Measurements from ENCODE around the gene CDH4. TPM values are rescaled to one million over a fixed set of nuclear protein-coding genes. Genes with fewer than 3 reads are reported as not detected.

CDH4 gene
- total RNA-seq, 1 donor from 2014 or later: 0.17 TPM

DNA sequence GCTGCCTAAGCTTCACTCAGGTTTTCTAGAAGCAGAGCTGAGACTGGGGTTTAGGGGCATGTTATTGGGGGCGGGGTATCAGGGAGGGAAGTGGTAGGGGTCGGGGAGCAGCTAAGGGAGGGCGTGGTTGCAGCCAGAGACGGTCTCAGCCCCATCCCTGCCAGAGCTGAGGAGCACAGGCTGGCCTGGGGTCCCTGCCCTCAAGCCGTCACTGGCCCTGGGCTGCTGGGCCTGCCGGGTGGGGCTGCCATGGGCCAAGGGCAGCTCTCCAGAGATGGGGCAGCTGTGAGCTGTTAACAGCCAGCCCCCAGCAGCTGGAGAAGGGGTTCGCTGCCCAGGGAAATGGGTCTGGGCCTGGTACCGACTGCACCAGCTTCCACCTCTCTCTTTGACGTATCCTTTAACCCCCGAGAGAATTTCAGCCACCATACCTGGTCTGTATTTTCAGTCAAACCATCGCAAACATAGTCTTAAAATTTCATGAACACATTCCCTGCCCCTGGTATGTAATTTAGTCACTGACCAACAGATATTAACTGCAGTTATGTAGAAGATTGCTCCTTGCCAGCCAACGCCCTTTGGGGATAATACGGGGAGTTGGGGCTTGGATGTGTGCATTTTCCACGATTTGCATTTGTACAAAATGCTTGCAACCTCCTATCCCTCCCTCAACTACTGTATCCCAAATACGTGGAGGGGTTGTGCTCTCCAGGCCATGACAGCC, 560.2 kb downstream of the CDH4 start:
- no peak for DNase-seq

GRCh38 chr20:61812845-61813485, 560.9 kb downstream of the CDH4 start:
- DNase-seq: no peak

DNA sequence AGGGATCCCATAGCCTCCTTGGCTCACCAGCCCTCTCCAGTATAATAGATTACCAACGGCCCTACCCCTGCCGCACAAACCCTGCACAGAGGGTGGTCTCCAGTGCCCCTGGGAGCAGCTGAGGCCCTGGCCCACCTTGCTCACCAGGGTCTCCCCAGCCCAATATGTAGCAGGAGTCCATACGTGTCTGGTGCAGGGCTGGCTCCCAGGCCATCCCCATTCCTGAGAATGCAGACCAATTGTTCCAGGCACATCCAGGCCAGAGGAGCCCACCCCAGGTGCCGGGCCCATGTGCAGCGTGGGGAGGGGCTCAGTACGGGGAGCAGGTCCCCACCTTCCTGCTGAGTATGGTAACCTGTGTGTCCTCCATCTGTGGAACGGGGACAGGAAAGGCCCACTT, 561.7 kb downstream of the CDH4 start:
- DNase-seq: no peak

GRCh38 chr20:61814244-61814643, 562.2 kb downstream of the CDH4 start:
- DNase-seq: no peak

DNA sequence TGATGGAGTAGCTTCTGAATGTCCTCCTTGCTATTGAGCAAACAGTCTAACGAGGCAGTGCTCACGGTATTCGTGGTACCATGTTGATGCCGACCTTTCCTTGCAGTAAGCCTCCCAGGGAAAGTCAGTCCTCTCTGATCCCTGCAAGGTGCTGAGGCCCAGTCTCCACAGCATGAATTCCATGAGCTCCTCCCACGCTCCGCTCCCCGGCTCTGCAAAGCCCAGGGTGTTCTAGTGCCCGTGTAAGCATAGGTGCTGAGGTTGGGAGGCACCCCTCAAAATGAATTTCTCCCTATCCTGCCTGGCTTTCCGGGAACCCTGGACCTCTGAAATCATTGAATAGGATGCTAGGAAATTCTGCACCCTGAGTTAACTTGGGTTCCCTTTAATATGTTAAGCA, 562.7 kb downstream of the CDH4 start:
- no peak for DNase-seq

GRCh38 chr20:61815176-61815575, 563.1 kb downstream of the CDH4 start:
- no peak for DNase-seq

DNA sequence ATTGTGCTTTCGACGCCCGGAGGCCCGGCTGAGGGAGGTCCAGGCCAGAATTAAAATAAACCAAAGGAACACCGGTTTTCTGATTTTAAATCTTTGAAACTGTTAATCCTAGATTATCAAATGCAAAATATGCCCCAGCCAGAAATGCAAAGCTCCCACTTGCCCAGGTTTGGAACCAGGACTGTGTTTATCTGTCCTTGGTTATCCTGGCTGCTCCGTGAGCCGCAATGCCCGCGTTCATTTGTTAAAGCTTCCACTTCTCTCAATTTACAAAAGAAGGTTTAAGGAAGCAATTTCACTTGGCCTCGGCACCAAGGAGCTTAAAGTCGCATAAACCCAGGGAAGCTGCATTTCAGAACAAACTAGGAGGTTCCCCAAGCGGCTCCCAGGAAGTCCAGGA, 563.6 kb downstream of the CDH4 start:
- DNase-seq: no peak

GRCh38 chr20:61816606-61817460, 564.8 kb downstream of the CDH4 start:
- DNase-seq: no peak

GRCh38 chr20:61817575-61817974, 565.5 kb downstream of the CDH4 start:
- no peak for DNase-seq

GRCh38 chr20:61818746-61819573, 566.9 kb downstream of the CDH4 start:
- DNase-seq: no peak

- no peak for DNase-seq
Measured at GRCh38 chr20:61819574-61819846, 567.4 kb downstream of the CDH4 start.

- DNase-seq: no peak
Measured at GRCh38 chr20:61819921-61820825, 568.1 kb downstream of the CDH4 start.

DNA sequence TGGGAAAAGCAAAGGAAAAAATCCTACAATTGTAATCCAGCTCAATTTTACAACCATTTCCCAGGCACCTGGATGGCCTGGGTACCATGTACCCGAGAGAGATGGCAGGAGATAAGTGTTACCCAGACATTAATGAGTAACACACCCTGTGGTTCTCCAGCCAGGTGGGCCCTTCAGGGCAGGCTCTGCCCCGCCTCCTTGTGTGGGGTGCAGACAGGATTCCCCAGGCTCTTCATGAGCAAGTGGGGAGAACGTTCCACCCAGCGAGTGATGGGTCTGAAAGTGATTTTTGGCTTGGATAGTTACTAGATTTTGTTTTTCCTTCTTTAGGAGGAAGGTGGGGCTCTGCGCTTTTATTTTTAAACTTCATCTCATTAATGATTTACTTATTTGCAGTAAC, 569.7 kb downstream of the CDH4 start:
- no peak for DNase-seq

GRCh38 chr20:61822396-61822795, 570.3 kb downstream of the CDH4 start:
- DNase-seq: no peak

- DNase-seq: no peak
Measured at GRCh38 chr20:61823242-61823641, 571.2 kb downstream of the CDH4 start.

DNA sequence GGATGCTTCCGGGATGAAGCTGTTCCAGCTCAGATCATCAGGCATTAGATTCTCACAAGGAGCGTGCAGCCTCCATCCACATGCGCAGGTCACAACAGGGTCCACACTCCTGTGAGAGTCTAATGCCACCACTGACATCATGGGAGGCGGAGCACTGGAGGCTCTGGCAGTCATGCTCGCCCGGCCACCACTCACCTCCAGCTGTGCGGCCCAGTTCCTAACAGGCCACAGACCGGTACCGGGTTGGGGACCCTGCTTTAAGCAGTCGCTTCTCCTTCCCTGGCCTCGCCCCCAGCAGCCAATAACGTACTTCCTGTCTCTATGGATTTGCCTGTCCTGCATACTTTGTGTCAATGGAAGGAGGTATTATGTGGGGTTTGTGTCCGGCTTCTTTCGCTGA, 576.8 kb downstream of the CDH4 start:
- DNase-seq: no peak

- DNase-seq: no peak
Measured at GRCh38 chr20:61829526-61829925, 577.5 kb downstream of the CDH4 start.

GRCh38 chr20:61830241-61830930, 578.3 kb downstream of the CDH4 start:
- DNase-seq: no peak

DNA sequence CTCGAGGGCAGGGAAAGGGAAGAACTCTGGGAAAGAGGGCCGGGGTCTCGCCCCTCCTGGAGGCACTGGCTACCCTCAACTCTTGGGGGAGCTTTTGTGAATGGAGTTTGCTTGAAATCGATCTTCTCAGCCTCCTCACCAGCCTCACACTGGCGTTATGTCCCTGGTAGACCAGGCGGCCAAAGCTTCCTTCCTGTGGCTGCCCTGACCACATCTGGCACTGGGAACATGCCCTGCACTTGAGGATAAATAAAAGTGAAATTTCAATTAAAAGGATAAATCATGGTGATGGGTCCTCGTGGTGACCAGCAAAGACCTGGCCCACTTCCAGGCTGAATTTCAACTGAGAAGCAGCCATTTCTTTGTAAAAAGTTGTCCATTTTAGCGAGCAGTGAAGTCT, 578.9 kb downstream of the CDH4 start:
- no peak for DNase-seq

GRCh38 chr20:61832181-61832580, 580.1 kb downstream of the CDH4 start:
- no peak for DNase-seq

All from dermis blood vessel endothelial cell (primary cell).